Measurements from ENCODE around the gene KMT2E.
A peak's percentile ranks its signal among the peaks of the same experiment; 100 is the strongest.
"Not testable (repeated sequence)": the region's sequence is repeated elsewhere in the genome, so short reads cannot be mapped to it uniquely, and the experiment has no call there.

Gene KMT2E

GRCh38 chr7:105013816-105014692 lies at the start of gene KMT2E:
TSS of gene KMT2E (plus strand) at chr7:105014205. CDS start at chr7:105040953, 26,748 bp downstream.
- peak; percentile 63 for DNase-seq

- no peak for DNase-seq
These were observed 49.3 kb upstream of the KMT2E start for GRCh38 chr7:104964626-104965236.

- DNase-seq: no peak
These were observed 48.0 kb upstream of the KMT2E start for GRCh38 chr7:104966022-104966421.

GRCh38 chr7:104967088-104967487 lies 46.9 kb upstream of the KMT2E start:
- DNase-seq: no peak

- DNase-seq: no peak
These were observed 46.4 kb upstream of the KMT2E start for GRCh38 chr7:104967595-104967994.

GRCh38 chr7:104968648-104969047 lies 45.4 kb upstream of the KMT2E start:
- no peak for DNase-seq

GRCh38 chr7:104969183-104969582 lies 44.8 kb upstream of the KMT2E start:
- no peak for DNase-seq

- no peak for DNase-seq
These were observed 42.5 kb upstream of the KMT2E start for GRCh38 chr7:104971290-104972071.

- DNase-seq: peak; percentile 46
These were observed 41.5 kb upstream of the KMT2E start for GRCh38 chr7:104972500-104972899.

GRCh38 chr7:104973227-104973626 lies 40.8 kb upstream of the KMT2E start:
- DNase-seq: no peak

GRCh38 chr7:104973909-104974415 lies 40.0 kb upstream of the KMT2E start:
- DNase-seq: peak; percentile 55

GRCh38 chr7:104975553-104975952 lies 38.5 kb upstream of the KMT2E start:
- not testable (repeated sequence) for DNase-seq

GRCh38 chr7:104976966-104977636 lies 36.9 kb upstream of the KMT2E start:
- DNase-seq: no peak

GRCh38 chr7:104978460-104978859 lies 35.5 kb upstream of the KMT2E start:
- no peak for DNase-seq

GRCh38 chr7:104979167-104979841 lies 34.7 kb upstream of the KMT2E start:
- no peak for DNase-seq

GRCh38 chr7:104980440-104980839 lies 33.6 kb upstream of the KMT2E start:
- no peak for DNase-seq

GRCh38 chr7:104980841-104981671 lies 32.9 kb upstream of the KMT2E start:
- peak; percentile 65 for DNase-seq

- no peak for DNase-seq
These were observed 32.4 kb upstream of the KMT2E start for GRCh38 chr7:104981672-104982037.

GRCh38 chr7:104982308-104983075 lies 31.5 kb upstream of the KMT2E start:
- no peak for DNase-seq

GRCh38 chr7:104983076-104983577 lies 30.9 kb upstream of the KMT2E start:
- DNase-seq: no peak

Measured in amniotic stem cell (primary cell).